IgD-negative memory B cell (primary cell): ENCODE measurements around the gene SLC38A9. TPM values are rescaled to one million over a fixed set of nuclear protein-coding genes. Genes with fewer than 3 reads are reported as not detected.

Experiments used
- H3K27ac Mint-ChIP-seq, 3 donors: one replicate each; pipeline ENCODE4 v1.8.0; 2020 to 2022; ENCODE audit warnings: mild to moderate bottlenecking in 3 of 3, mixed read lengths in 3 of 3, moderate library complexity in 1 of 3
- H3K27me3 Mint-ChIP-seq: one replicate; pipeline ENCODE4 v1.8.0; 2021; ENCODE audit warnings: mixed read lengths
- H3K36me3 Mint-ChIP-seq: one replicate; pipeline ENCODE4 v1.8.0; 2020; ENCODE audit warnings: mild to moderate bottlenecking, mixed read lengths
- H3K4me1 Mint-ChIP-seq, 3 donors: one replicate each; pipeline ENCODE4 v1.8.0; 2020 to 2022; ENCODE audit warnings: mixed read lengths in 3 of 3, mild to moderate bottlenecking in 1 of 3
- H3K4me3 Mint-ChIP-seq, 4 donors: one replicate each; pipeline ENCODE4 v1.8.0; 2020 to 2022; ENCODE audit warnings: mild to moderate bottlenecking in 4 of 4, mixed read lengths in 4 of 4, moderate library complexity in 3 of 4
- H3K9me3 Mint-ChIP-seq, 3 donors: one replicate each; pipeline ENCODE4 v1.8.0; 2020 to 2021; ENCODE audit warnings: mixed read lengths in 3 of 3, mild to moderate bottlenecking in 1 of 3
- polyA plus RNA-seq: library from polyadenylated mRNA; unstranded; fragments of 300-500 nt; fragmentation: Illumina TruSeq; gene quantifications from one replicate; pipeline ENCODE4 v1.2.3, GENCODE V29; 2021

SLC38A9 gene
- polyA plus RNA-seq, 1 donor from 2014 or later, result 24.3 TPM

GRCh38 chr5:55694152-55694830, 17.8 kb downstream of the SLC38A9 start:
- peaks cover 3 to 10% (median 8%) of the 10 kb centered on the region in 3 donors for H3K4me1 Mint-ChIP-seq
- H3K36me3 Mint-ChIP-seq, result peaks cover 2% of the 10 kb centered on the region
- H3K27ac Mint-ChIP-seq, result no peak overlapping the region
- H3K4me3 Mint-ChIP-seq, result no peak overlapping the region
- no peaks in the 10 kb centered on the region for H3K9me3 Mint-ChIP-seq
- no peaks in the 10 kb centered on the region for H3K27me3 Mint-ChIP-seq

- H3K9me3 Mint-ChIP-seq, result no peaks in the 10 kb centered on the region
- H3K4me3 Mint-ChIP-seq, result no peak overlapping the region
- H3K27ac Mint-ChIP-seq, result no peak overlapping the region
- H3K27me3 Mint-ChIP-seq, result no peaks in the 10 kb centered on the region
- H3K4me1 Mint-ChIP-seq, result peaks cover 2 to 15% (median 5%) of the 10 kb centered on the region in 3 donors
- peaks cover 2% of the 10 kb centered on the region for H3K36me3 Mint-ChIP-seq
These were observed 19.6 kb downstream of the SLC38A9 start for GRCh38 chr5:55692509-55692908.

- Mint-ChIP-seq H3K27ac (no peak overlapping the region), H3K27me3 (no peaks in the 10 kb centered on the region), H3K4me3 (no peak overlapping the region), H3K9me3 (no peaks in the 10 kb centered on the region), H3K4me1 (peaks cover 2 to 15% (median 5%) of the 10 kb centered on the region in 3 donors), H3K36me3 (peaks cover 2% of the 10 kb centered on the region)
These were observed 20.1 kb downstream of the SLC38A9 start for GRCh38 chr5:55692106-55692417.

- Mint-ChIP-seq H3K36me3 (peaks cover 5% of the 10 kb centered on the region), H3K27me3 (no peaks in the 10 kb centered on the region), H3K27ac (no peak overlapping the region), H3K4me3 (no peak overlapping the region), H3K9me3 (no peaks in the 10 kb centered on the region), H3K4me1 (peaks cover 2 to 15% (median 5%) of the 10 kb centered on the region in 3 donors)
These were observed 20.6 kb downstream of the SLC38A9 start for GRCh38 chr5:55691265-55692105.

- H3K27me3 Mint-ChIP-seq, result no peaks in the 10 kb centered on the region
- no peak overlapping the region for H3K4me3 Mint-ChIP-seq
- H3K27ac Mint-ChIP-seq, result no peak overlapping the region
- no peaks in the 10 kb centered on the region for H3K4me1 Mint-ChIP-seq
- no peaks in the 10 kb centered on the region for H3K9me3 Mint-ChIP-seq
- peaks cover 12% of the 10 kb centered on the region for H3K36me3 Mint-ChIP-seq
These were observed 30.1 kb downstream of the SLC38A9 start for GRCh38 chr5:55682071-55682470.

GRCh38 chr5:55681301-55681700, 30.8 kb downstream of the SLC38A9 start:
- Mint-ChIP-seq H3K4me1 (no peaks in the 10 kb centered on the region), H3K9me3 (no peaks in the 10 kb centered on the region), H3K27ac (no peak overlapping the region), H3K27me3 (no peaks in the 10 kb centered on the region), H3K36me3 (peaks cover 7% of the 10 kb centered on the region), H3K4me3 (no peak overlapping the region)

GRCh38 chr5:55680353-55680752, 31.8 kb downstream of the SLC38A9 start:
- Mint-ChIP-seq H3K27me3 (no peaks in the 10 kb centered on the region), H3K27ac (no peak overlapping the region), H3K4me3 (no peak overlapping the region), H3K4me1 (no peaks in the 10 kb centered on the region), H3K9me3 (no peaks in the 10 kb centered on the region), H3K36me3 (peaks cover 9% of the 10 kb centered on the region)

- H3K36me3 Mint-ChIP-seq, result peaks cover 9% of the 10 kb centered on the region
- no peaks in the 10 kb centered on the region for H3K4me1 Mint-ChIP-seq
- H3K27ac Mint-ChIP-seq, result no peak overlapping the region
- no peaks in the 10 kb centered on the region for H3K27me3 Mint-ChIP-seq
- H3K4me3 Mint-ChIP-seq, result no peak overlapping the region
- no peaks in the 10 kb centered on the region for H3K9me3 Mint-ChIP-seq
These were observed 32.6 kb downstream of the SLC38A9 start for GRCh38 chr5:55679556-55679955.

- H3K36me3 Mint-ChIP-seq, result peaks cover 12% of the 10 kb centered on the region
- peaks cover 0 to 1% (median 0%) of the 10 kb centered on the region in 3 donors for H3K4me1 Mint-ChIP-seq
- no peak overlapping the region for H3K4me3 Mint-ChIP-seq
- H3K27me3 Mint-ChIP-seq, result no peaks in the 10 kb centered on the region
- no peaks in the 10 kb centered on the region for H3K9me3 Mint-ChIP-seq
- no peak overlapping the region for H3K27ac Mint-ChIP-seq
These were observed 37.0 kb downstream of the SLC38A9 start for GRCh38 chr5:55675119-55675518.

- Mint-ChIP-seq H3K27me3 (no peaks in the 10 kb centered on the region), H3K4me1 (peaks cover 0 to 1% (median 0%) of the 10 kb centered on the region in 3 donors), H3K27ac (no peak overlapping the region), H3K4me3 (no peak overlapping the region), H3K9me3 (no peaks in the 10 kb centered on the region), H3K36me3 (peaks cover 12% of the 10 kb centered on the region)
These were observed 37.8 kb downstream of the SLC38A9 start for GRCh38 chr5:55674340-55674739.

- Mint-ChIP-seq H3K27ac (no peak overlapping the region), H3K9me3 (no peaks in the 10 kb centered on the region), H3K4me1 (peaks cover 0 to 1% (median 0%) of the 10 kb centered on the region in 3 donors), H3K4me3 (no peak overlapping the region), H3K27me3 (no peaks in the 10 kb centered on the region), H3K36me3 (peaks cover 16% of the 10 kb centered on the region)
These were observed 39.6 kb downstream of the SLC38A9 start for GRCh38 chr5:55672477-55672911.

GRCh38 chr5:55671975-55672374, 40.1 kb downstream of the SLC38A9 start:
- H3K27ac Mint-ChIP-seq, result no peak overlapping the region
- H3K36me3 Mint-ChIP-seq, result peaks cover 18% of the 10 kb centered on the region
- no peak overlapping the region for H3K4me3 Mint-ChIP-seq
- H3K4me1 Mint-ChIP-seq, result peaks cover 0 to 1% (median 0%) of the 10 kb centered on the region in 3 donors
- H3K27me3 Mint-ChIP-seq, result no peaks in the 10 kb centered on the region
- no peaks in the 10 kb centered on the region for H3K9me3 Mint-ChIP-seq

- Mint-ChIP-seq H3K9me3 (no peaks in the 10 kb centered on the region), H3K4me1 (peaks cover 0 to 4% (median 0%) of the 10 kb centered on the region in 3 donors), H3K27ac (no peak overlapping the region), H3K27me3 (no peaks in the 10 kb centered on the region), H3K4me3 (no peak overlapping the region), H3K36me3 (peaks cover 23% of the 10 kb centered on the region)
These were observed 43.8 kb downstream of the SLC38A9 start for GRCh38 chr5:55668356-55668755.

GRCh38 chr5:55667938-55668337, 44.2 kb downstream of the SLC38A9 start:
- no peak overlapping the region for H3K4me3 Mint-ChIP-seq
- no peak overlapping the region for H3K27ac Mint-ChIP-seq
- peaks cover 19% of the 10 kb centered on the region for H3K36me3 Mint-ChIP-seq
- no peaks in the 10 kb centered on the region for H3K27me3 Mint-ChIP-seq
- H3K9me3 Mint-ChIP-seq, result no peaks in the 10 kb centered on the region
- H3K4me1 Mint-ChIP-seq, result peaks cover 0 to 4% (median 0%) of the 10 kb centered on the region in 3 donors

GRCh38 chr5:55665065-55665464, 47.1 kb downstream of the SLC38A9 start:
- Mint-ChIP-seq H3K4me1 (peaks cover 0 to 3% (median 2%) of the 10 kb centered on the region in 3 donors), H3K27ac (no peak overlapping the region), H3K4me3 (no peak overlapping the region), H3K27me3 (no peaks in the 10 kb centered on the region), H3K36me3 (peaks cover 25% of the 10 kb centered on the region), H3K9me3 (no peaks in the 10 kb centered on the region)

GRCh38 chr5:55657443-55657842, 54.7 kb downstream of the SLC38A9 start:
- Mint-ChIP-seq H3K27ac (no peak overlapping the region), H3K4me3 (no peak overlapping the region), H3K36me3 (peaks cover 14% of the 10 kb centered on the region), H3K27me3 (no peaks in the 10 kb centered on the region), H3K9me3 (no peaks in the 10 kb centered on the region), H3K4me1 (peaks cover 0 to 2% (median 0%) of the 10 kb centered on the region in 3 donors)
